IgD-negative memory B cell (primary cell): Measurements from ENCODE around the gene PML. TPM values are rescaled to one million over a fixed set of nuclear protein-coding genes. Genes with fewer than 3 reads are reported as not detected.

Experiments
- H3K27ac Mint-ChIP-seq, 3 donors: one replicate each; pipeline ENCODE4 v1.8.0; 2020 to 2022; ENCODE audit warnings: mild to moderate bottlenecking in 3 of 3, mixed read lengths in 3 of 3, moderate library complexity in 1 of 3
- H3K27me3 Mint-ChIP-seq: one replicate; pipeline ENCODE4 v1.8.0; 2021; ENCODE audit warnings: mixed read lengths
- H3K36me3 Mint-ChIP-seq: one replicate; pipeline ENCODE4 v1.8.0; 2020; ENCODE audit warnings: mild to moderate bottlenecking, mixed read lengths
- H3K4me1 Mint-ChIP-seq, 3 donors: one replicate each; pipeline ENCODE4 v1.8.0; 2020 to 2022; ENCODE audit warnings: mixed read lengths in 3 of 3, mild to moderate bottlenecking in 1 of 3
- H3K4me3 Mint-ChIP-seq, 4 donors: one replicate each; pipeline ENCODE4 v1.8.0; 2020 to 2022; ENCODE audit warnings: mild to moderate bottlenecking in 4 of 4, mixed read lengths in 4 of 4, moderate library complexity in 3 of 4
- H3K9me3 Mint-ChIP-seq, 3 donors: one replicate each; pipeline ENCODE4 v1.8.0; 2020 to 2021; ENCODE audit warnings: mixed read lengths in 3 of 3, mild to moderate bottlenecking in 1 of 3
- polyA plus RNA-seq: library from polyadenylated mRNA; unstranded; fragments of 300-500 nt; fragmentation: Illumina TruSeq; gene quantifications from one replicate; pipeline ENCODE4 v1.2.3, GENCODE V29; 2021

Gene PML
- polyA plus RNA-seq, 1 donor from 2014 or later, result 43.4 TPM

DNA sequence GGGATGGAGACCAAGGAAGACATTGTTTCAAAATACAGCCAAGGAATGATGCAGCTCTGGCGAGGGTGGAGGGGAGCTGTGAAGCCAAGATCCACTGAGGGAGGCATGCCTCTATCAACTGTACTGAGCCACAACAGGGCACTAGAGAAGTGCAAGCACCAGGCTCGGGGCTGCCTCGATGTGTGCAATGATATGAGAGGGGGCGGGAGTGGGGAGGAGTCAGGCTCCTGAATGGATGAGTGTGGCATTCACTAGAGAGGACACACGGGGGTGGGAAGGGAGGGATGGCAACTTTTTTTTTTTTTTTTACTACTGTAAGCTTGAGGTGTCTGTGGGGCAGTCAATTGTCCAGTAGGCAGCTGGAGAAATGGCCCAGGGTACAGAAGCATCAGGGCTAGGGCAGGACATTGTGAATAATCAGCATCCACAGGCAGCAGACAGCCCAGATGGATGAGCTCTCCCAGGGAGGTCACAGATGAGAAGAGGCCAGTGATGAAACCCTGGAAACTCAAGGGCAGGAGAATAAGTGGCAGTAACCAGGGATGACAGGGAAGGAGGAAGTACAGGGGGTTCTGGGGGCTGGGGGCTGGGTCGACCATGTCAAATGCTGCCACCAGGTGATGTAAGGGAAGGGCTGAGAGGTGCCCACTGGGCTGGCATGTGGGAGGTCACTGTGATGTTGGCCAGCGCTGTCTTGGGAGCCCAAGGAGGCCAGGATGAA, 8.3 kb upstream of the PML start:
- Mint-ChIP-seq H3K4me1 (peaks cover 27 to 44% (median 30%) of the 10 kb centered on the region in 3 donors), H3K36me3 (peaks cover 2% of the 10 kb centered on the region), H3K27me3 (no peaks in the 10 kb centered on the region), H3K4me3 (no peak overlapping the region), H3K27ac (peak overlapping the region in 1 of 3 donors; percentile 47), H3K9me3 (no peaks in the 10 kb centered on the region)

- Mint-ChIP-seq H3K27ac (peak overlapping the region in 1 of 3 donors; percentile 47), H3K27me3 (no peaks in the 10 kb centered on the region), H3K4me1 (peaks cover 24 to 44% (median 29%) of the 10 kb centered on the region in 3 donors), H3K9me3 (no peaks in the 10 kb centered on the region), H3K4me3 (no peak overlapping the region), H3K36me3 (peaks cover 2% of the 10 kb centered on the region)
These were observed 7.8 kb upstream of the PML start for GRCh38 chr15:73986776-73987056.

GRCh38 chr15:73987250-73987649, 7.3 kb upstream of the PML start:
- no peaks in the 10 kb centered on the region for H3K9me3 Mint-ChIP-seq
- peaks cover 19 to 39% (median 23%) of the 10 kb centered on the region in 3 donors for H3K4me1 Mint-ChIP-seq
- peak overlapping the region in 1 of 3 donors; percentile 47 for H3K27ac Mint-ChIP-seq
- H3K4me3 Mint-ChIP-seq, result peak overlapping the region in 1 of 4 donors; percentile 22
- peaks cover 2% of the 10 kb centered on the region for H3K36me3 Mint-ChIP-seq
- no peaks in the 10 kb centered on the region for H3K27me3 Mint-ChIP-seq

DNA sequence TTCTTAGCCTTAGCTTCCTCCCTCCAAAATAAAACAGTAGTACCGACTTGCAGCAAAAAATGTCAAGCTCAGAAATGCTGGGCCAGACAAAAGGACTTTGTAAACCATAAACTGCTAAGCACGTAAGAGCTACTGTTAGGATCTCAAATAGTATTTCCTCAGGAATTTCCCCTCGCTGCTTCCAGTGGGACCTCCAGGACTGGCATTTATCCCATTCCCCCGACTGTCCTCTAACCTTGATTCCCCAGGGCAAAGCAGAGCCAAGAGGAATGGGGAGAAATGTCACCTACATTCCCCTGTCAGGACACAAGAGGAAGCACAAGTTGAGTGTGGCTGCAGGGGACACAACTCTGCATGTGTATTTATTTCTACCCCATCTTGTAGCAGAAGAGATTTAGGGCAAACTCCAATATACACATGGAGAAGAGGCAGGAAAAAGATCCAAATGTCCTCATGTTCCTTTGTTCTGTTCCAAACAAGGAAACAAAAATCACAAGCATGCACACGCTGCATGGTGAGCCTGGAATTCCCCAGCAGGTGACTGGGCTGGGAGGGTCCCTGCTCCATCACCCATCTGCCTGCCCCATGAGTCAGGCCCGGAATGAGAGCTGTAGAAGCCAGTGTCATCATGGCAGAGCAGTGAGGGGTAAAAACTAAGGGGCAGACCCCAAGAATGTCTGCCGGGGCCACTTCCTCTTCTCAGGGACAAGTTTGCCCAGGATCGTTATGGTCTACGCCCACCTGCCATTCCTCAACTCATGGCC, 6.7 kb upstream of the PML start:
- Mint-ChIP-seq H3K4me3 (no peak overlapping the region), H3K27me3 (no peaks in the 10 kb centered on the region), H3K4me1 (peaks cover 18 to 38% (median 18%) of the 10 kb centered on the region in 3 donors), H3K36me3 (peaks cover 2% of the 10 kb centered on the region), H3K27ac (no peak overlapping the region), H3K9me3 (no peaks in the 10 kb centered on the region)

DNA sequence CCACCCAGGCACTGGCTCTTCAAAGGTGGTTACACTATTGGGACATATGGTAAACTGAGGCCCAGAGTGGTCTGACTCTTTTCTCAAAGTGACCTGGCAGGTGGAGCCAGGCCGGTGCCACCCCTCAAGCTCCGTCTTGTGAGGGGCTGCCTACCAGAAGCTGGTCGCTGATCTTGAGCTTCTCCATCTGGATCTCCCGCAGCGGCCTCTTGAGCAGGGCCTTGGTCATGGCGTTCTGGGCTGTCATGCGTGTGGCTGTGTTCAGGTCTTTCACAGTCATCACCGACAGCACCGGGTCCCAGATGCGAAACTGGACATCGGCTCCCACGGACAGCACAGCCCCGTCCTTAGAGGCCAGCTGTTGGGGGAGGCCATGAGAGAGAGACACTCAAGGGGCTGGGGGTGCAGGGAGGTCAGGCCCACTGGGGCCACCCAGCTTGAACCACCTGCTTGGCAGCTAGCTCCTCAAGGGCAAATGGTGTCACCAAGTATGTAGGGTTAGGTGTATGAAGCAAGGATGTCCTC, 6.0 kb upstream of the PML start:
- no peaks in the 10 kb centered on the region for H3K27me3 Mint-ChIP-seq
- peaks cover 18 to 36% (median 19%) of the 10 kb centered on the region in 3 donors for H3K4me1 Mint-ChIP-seq
- H3K9me3 Mint-ChIP-seq, result no peaks in the 10 kb centered on the region
- H3K36me3 Mint-ChIP-seq, result peaks cover 2% of the 10 kb centered on the region
- H3K4me3 Mint-ChIP-seq, result peak overlapping the region in 1 of 4 donors; percentile 94
- no peak overlapping the region for H3K27ac Mint-ChIP-seq

DNA sequence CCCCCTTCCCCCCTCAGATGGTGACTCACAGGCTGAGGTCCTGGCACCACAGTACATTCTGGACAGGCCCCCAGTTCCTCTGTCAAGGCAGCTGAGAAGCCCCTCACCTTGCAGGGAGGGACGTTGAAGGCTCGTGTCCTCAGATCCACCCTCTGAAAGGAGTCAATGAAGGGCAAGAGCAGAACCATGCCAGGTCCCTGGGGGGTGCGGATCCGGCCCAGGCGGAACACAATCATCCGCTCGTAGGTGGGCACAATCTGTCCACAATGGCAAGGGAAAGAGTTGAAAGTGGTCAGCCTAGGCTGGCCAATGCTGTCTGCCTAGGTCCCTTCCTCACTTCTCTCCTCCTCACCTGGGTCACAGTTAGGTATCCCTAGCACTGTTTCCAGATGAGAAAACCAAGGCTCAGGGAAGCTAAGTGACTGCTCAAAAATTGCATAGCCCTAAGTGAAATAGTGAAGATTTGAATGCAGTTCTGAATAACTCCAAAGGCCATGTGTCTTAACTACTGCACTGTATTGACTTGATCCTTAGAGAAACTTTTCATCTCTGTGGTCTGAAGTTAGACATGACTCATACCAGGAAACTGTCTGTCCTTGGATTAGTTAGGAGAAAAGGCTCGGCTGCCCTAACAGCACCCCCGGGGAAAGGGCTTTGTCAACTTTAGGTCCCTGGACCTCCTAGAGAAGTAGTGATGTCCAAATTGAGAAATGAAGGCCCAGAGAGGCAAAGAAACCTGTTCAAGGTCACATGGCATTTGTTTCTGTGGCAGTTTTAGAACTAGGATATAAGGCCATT, 5.3 kb upstream of the PML start:
- Mint-ChIP-seq H3K4me3 (peak overlapping the region in 1 of 4 donors; percentile 94), H3K9me3 (no peaks in the 10 kb centered on the region), H3K27ac (no peak overlapping the region), H3K27me3 (no peaks in the 10 kb centered on the region), H3K36me3 (peaks cover 2% of the 10 kb centered on the region), H3K4me1 (peaks cover 21 to 36% (median 22%) of the 10 kb centered on the region in 3 donors)

DNA sequence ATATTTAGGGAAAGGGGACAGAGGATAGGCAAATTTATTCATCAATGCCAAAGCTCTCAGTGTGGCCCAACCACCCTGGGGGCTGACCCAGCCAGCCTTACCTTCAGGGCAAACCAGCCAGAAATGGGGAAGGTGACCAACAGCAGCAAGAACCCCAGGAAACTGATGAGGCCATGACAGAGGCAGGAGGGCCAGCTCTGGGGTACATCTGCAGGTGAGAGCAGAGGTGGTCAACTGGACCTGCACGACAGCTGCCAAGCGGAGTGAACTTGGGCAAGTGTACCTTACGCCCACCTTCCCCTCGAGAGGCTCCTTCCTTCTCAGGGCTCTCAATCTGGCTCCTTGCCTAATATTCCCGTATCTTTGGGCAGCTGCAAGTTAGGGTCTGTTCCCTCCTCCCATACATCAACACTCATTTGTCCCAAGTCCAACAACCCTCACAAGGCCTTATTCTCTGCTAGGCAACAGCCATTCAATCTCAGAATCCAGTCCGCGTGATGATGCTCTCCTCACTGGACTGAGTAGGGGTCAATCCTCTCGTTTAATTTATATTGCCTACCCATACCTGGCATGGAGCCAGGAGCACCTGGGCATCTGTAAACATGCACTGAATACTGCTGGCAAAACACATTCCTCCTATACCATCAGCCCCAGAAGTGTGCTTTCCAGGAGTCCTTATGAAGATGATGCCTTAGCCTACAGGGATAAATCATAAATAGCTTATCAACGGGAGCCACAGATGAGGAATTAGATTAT, 4.1 kb upstream of the PML start:
- H3K4me1 Mint-ChIP-seq, result peaks cover 19 to 32% (median 20%) of the 10 kb centered on the region in 3 donors
- H3K27ac Mint-ChIP-seq, result peak overlapping the region in 2 of 3 donors; percentile 59 to 66
- no peaks in the 10 kb centered on the region for H3K36me3 Mint-ChIP-seq
- H3K4me3 Mint-ChIP-seq, result peak overlapping the region in 3 of 4 donors; percentile 45 to 94 (median 65)
- H3K9me3 Mint-ChIP-seq, result no peaks in the 10 kb centered on the region
- H3K27me3 Mint-ChIP-seq, result no peaks in the 10 kb centered on the region

DNA sequence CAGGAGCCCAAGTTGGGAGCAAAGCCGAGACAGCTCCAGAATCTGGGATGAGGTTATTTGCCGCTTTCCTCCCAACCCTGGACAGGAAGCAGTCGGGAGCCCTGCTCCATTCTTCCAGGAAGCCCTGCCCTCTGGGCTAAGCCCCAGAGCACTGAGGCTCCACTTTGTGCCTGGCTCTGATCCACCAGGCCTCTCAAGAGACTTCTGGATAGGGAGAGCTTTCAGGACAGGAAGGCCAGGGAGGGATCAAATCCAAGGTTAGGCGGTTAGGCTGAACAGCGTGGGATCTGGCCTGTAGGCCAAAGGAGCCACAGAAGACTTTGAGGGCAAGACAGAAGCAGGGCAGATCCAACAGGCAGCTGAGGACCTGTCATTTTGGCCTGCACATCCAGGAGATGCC, 3.3 kb upstream of the PML start:
- H3K27me3 Mint-ChIP-seq, result no peaks in the 10 kb centered on the region
- H3K27ac Mint-ChIP-seq, result peak overlapping the region in 2 of 3 donors; percentile 66 to 69
- H3K9me3 Mint-ChIP-seq, result no peaks in the 10 kb centered on the region
- peak overlapping the region in 3 of 4 donors; percentile 83 to 94 (median 90) for H3K4me3 Mint-ChIP-seq
- H3K36me3 Mint-ChIP-seq, result no peaks in the 10 kb centered on the region
- H3K4me1 Mint-ChIP-seq, result peaks cover 22 to 33% (median 22%) of the 10 kb centered on the region in 3 donors

GRCh38 chr15:73991726-73992593, 2.6 kb upstream of the PML start, which contains the start of gene STOML1:
Gene STOML1 (minus strand): TSS chr15:73992295. CDS start chr15:73992223, 72 bp downstream.
- no peaks in the 10 kb centered on the region for H3K36me3 Mint-ChIP-seq

DNA sequence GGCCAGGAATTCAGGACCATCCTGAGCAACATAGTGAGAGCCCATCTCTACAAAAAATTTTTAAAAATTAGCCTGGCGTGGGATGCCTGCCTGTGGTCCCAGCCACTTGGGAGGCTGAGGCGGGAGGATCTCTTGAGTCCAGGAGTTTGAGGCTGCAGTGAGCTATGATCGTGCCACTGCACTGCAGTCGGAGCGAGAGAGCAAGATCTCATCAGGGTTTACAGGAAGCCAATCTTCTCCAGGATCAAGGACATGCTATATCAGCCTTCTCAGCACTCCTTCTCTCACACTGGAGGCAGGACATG, 2.0 kb upstream of the PML start:
- no peaks in the 10 kb centered on the region for H3K27me3 Mint-ChIP-seq
- H3K4me3 Mint-ChIP-seq, result peak overlapping the region; percentile 51 to 94 (median 64)
- peaks cover 30 to 45% (median 35%) of the 10 kb centered on the region in 3 donors for H3K4me1 Mint-ChIP-seq
- H3K9me3 Mint-ChIP-seq, result no peaks in the 10 kb centered on the region
- no peaks in the 10 kb centered on the region for H3K36me3 Mint-ChIP-seq
- peak overlapping the region in 1 of 3 donors; percentile 93 for H3K27ac Mint-ChIP-seq

More at GRCh38 chr15:73991726-73992593, 2.6 kb upstream of the PML start, which contains the start of gene STOML1:
- H3K4me3 Mint-ChIP-seq, result peak within 1 kb of the TSS; percentile 83 to 94 (median 92)
- no peaks in the 10 kb centered on the region for H3K9me3 Mint-ChIP-seq
- H3K4me1 Mint-ChIP-seq, result peaks cover 29 to 40% (median 29%) of the 10 kb centered on the region in 3 donors
- no peaks in the 10 kb centered on the region for H3K27me3 Mint-ChIP-seq
- peak within 1 kb of the TSS in 2 of 3 donors; percentile 69 to 93 for H3K27ac Mint-ChIP-seq

DNA sequence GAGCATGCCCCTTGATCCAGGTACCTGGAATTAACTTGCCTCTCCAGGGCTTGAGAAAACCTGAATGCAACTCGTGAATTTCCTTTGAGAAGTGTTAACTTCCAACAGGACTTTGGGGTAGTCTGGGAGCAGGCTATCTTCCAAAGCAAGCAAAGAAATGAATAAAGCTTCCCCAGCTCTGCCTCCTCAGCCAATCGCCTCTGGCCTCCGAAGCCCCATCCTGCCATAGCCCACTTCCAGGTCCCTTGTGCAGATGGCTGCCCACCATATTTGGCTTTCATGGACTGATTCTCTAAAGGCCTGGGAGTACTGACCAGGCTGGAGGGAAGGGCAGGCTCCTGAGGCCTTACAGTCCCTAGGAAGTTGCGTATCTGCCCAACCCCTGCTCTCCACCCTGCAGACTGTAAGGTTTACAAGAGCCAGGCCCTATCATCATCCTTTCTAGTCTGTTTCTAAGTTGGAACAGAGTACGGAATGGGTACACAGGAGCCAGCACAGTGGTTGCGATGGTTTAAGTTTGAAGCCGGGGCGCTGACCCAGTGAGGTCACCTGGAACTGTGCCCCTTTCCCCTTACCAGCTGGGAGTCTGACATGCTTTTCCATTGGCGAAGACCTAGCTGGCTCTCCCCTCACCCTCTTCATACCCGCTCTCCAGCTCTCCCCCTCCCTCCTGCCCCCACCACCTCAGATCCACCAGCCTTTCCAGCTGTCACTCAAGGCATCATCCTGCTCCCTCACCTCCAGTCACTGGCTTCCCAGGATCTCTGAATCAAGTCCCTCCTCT, 1.1 kb upstream of the PML start:
- Mint-ChIP-seq H3K27ac (peak overlapping the region in 2 of 3 donors; percentile 92 to 93), H3K27me3 (no peaks in the 10 kb centered on the region), H3K4me1 (peaks cover 31 to 40% (median 37%) of the 10 kb centered on the region in 3 donors), H3K36me3 (no peaks in the 10 kb centered on the region), H3K4me3 (peak overlapping the region; percentile 94 to 99 (median 96)), H3K9me3 (no peaks in the 10 kb centered on the region)

GRCh38 chr15:73994912-73995622, 551 bp downstream of the PML start:
- Mint-ChIP-seq H3K4me3 (peak overlapping the region; percentile 94 to 99 (median 96)), H3K27ac (peak overlapping the region; percentile 92 to 93 (median 93)), H3K4me1 (peaks cover 35 to 48% (median 39%) of the 10 kb centered on the region in 3 donors), H3K9me3 (no peaks in the 10 kb centered on the region), H3K36me3 (peaks cover 2% of the 10 kb centered on the region), H3K27me3 (no peaks in the 10 kb centered on the region)
